Astrocyte (in vitro differentiated cells and primary cell): ENCODE results near the gene RRP1. TPM values are rescaled to one million over a fixed set of nuclear protein-coding genes. Genes with fewer than 3 reads are reported as not detected.

Experiments
- DNase-seq: peaks from one replicate; pipeline ENCODE4 v3.0.0-alpha.2; 2010; ENCODE audit warnings: low read depth
- FAIRE-seq: peaks from 2 replicates; lab custom pipeline; 2011; peaks lifted over from hg19 to GRCh38; lab: Jason Lieb, UNC
- H2AFZ ChIP-seq: 2 replicates; pipeline ENCODE4 v1.6.0; 2012; ENCODE audit warnings: low read depth, low read length, inconsistent platforms
- H3K27ac ChIP-seq: 2 replicates; pipeline ENCODE4 v1.5.1; 2011; ENCODE audit warnings: low read depth, low read length, inconsistent platforms
- H3K27me3 ChIP-seq: 2 replicates; pipeline ENCODE4 v1.6.0; 2011; ENCODE audit warnings: low read length, inconsistent platforms; ENCODE audit not compliant: insufficient read depth
- H3K36me3 ChIP-seq: 2 replicates; pipeline ENCODE4 v1.5.1; 2011; ENCODE audit warnings: low read length, inconsistent platforms; ENCODE audit not compliant: insufficient read depth
- H3K4me1 ChIP-seq: 2 replicates; pipeline ENCODE4 v1.5.1; 2011; ENCODE audit warnings: low read length, inconsistent platforms; ENCODE audit not compliant: insufficient read depth
- H3K4me2 ChIP-seq: 2 replicates; pipeline ENCODE4 v1.6.0; 2012; ENCODE audit warnings: low read length, inconsistent platforms
- H3K4me3 ChIP-seq: 2 replicates; pipeline ENCODE4 v1.5.1; 2011; ENCODE audit warnings: low read depth, mild to moderate bottlenecking, low read length, inconsistent platforms; ENCODE audit not compliant: insufficient read depth
- H3K79me2 ChIP-seq: 2 replicates; pipeline ENCODE4 v1.6.0; 2012; ENCODE audit warnings: mild to moderate bottlenecking, low read length, inconsistent platforms; ENCODE audit not compliant: insufficient read depth
- H3K9ac ChIP-seq: 2 replicates; pipeline ENCODE4 v1.6.0; 2012; ENCODE audit warnings: mild to moderate bottlenecking, low read length, inconsistent platforms
- H3K9me3 ChIP-seq: 2 replicates; pipeline ENCODE4 v1.5.1; 2012; ENCODE audit warnings: low read depth, mild to moderate bottlenecking, low read length, inconsistent platforms; ENCODE audit not compliant: insufficient read depth
- H4K20me1 ChIP-seq: 2 replicates; pipeline ENCODE4 v1.6.0; 2012; ENCODE audit warnings: low read length, inconsistent platforms; ENCODE audit not compliant: insufficient read depth
- H3K27ac Mint-ChIP-seq: one replicate; pipeline ENCODE4 v1.8.0; 2021; ENCODE audit warnings: mild to moderate bottlenecking, mixed read lengths; ENCODE audit not compliant: unreplicated experiment
- H3K27me3 Mint-ChIP-seq: one replicate; pipeline ENCODE4 v1.8.0; 2021; ENCODE audit warnings: low read depth, mixed read lengths; ENCODE audit not compliant: unreplicated experiment
- H3K36me3 Mint-ChIP-seq: one replicate; pipeline ENCODE4 v1.8.0; 2021; ENCODE audit warnings: low read depth, mixed read lengths; ENCODE audit not compliant: unreplicated experiment
- H3K4me1 Mint-ChIP-seq: one replicate; pipeline ENCODE4 v1.8.0; 2021; ENCODE audit warnings: low read depth, mixed read lengths; ENCODE audit not compliant: unreplicated experiment
- H3K4me3 Mint-ChIP-seq: one replicate; pipeline ENCODE4 v1.8.0; 2021; ENCODE audit warnings: mild to moderate bottlenecking, moderate library complexity, mixed read lengths; ENCODE audit not compliant: unreplicated experiment
- H3K9me3 Mint-ChIP-seq: one replicate; pipeline ENCODE4 v1.8.0; 2021; ENCODE audit warnings: mild to moderate bottlenecking, mixed read lengths; ENCODE audit not compliant: unreplicated experiment
- CTCF ChIP-seq: IDR thresholded peaks from 2 replicates; pipeline ENCODE4 v1.5.1; 2011; ENCODE audit warnings: low read depth, mild to moderate bottlenecking, inconsistent platforms, low read length, moderate library complexity; ENCODE audit not compliant: insufficient read depth
- EZH2 ChIP-seq: IDR thresholded peaks from 2 replicates; pipeline ENCODE4 v1.6.1; 2012; ENCODE audit warnings: mild to moderate bottlenecking, low read length, inconsistent platforms; ENCODE audit not compliant: insufficient read depth
- total RNA-seq: library from RNA; stranded (reverse); gene quantifications from 2 replicates; pipeline ENCODE4 v1.2.1, GENCODE V29; 2021

The RRP1 gene
- total RNA-seq, 1 donor from 2014 or later: 24.9 TPM

- Mint-ChIP-seq H3K9me3 (no peaks in the 10 kb centered on the region), H3K4me3 (no peak overlapping the region), H3K36me3 (peaks cover 19% of the 10 kb centered on the region), H3K27ac (no peak overlapping the region), H3K4me1 (peaks cover 4% of the 10 kb centered on the region), H3K27me3 (no peaks in the 10 kb centered on the region)
- TF ChIP-seq EZH2 (no peak), CTCF (no peak)
- FAIRE-seq (no peak), DNase-seq (no peak)
- H3K9me3 ChIP-seq: no peaks in the 10 kb centered on the region
- no peaks in the 10 kb centered on the region for H3K27me3 ChIP-seq
- H3K4me2 ChIP-seq: no peak overlapping the region
- H4K20me1 ChIP-seq: no peaks in the 10 kb centered on the region
- H3K79me2 ChIP-seq: no peaks in the 10 kb centered on the region
- no peak overlapping the region for H3K4me3 ChIP-seq
- no peak overlapping the region for H3K27ac ChIP-seq
- peaks cover 12% of the 10 kb centered on the region for H3K4me1 ChIP-seq
- H3K9ac ChIP-seq: no peak overlapping the region
- H2AFZ ChIP-seq: no peak overlapping the region
- peaks cover 6% of the 10 kb centered on the region for H3K36me3 ChIP-seq
Observed at GRCh38 chr21:43761886-43762285, 27.5 kb upstream of the RRP1 start.

GRCh38 chr21:43762303-43763128, 26.9 kb upstream of the RRP1 start:
- no peak overlapping the region for H2AFZ ChIP-seq
- no peak for TF ChIP-seq EZH2
- no peak for TF ChIP-seq CTCF
- Mint-ChIP-seq H3K9me3 (no peaks in the 10 kb centered on the region), H3K4me3 (no peak overlapping the region), H3K27ac (no peak overlapping the region), H3K4me1 (peaks cover 9% of the 10 kb centered on the region), H3K27me3 (no peaks in the 10 kb centered on the region), H3K36me3 (peaks cover 19% of the 10 kb centered on the region)
- H3K79me2 ChIP-seq: no peaks in the 10 kb centered on the region
- no peak overlapping the region for H3K4me3 ChIP-seq
- DNase-seq: no peak
- no peak overlapping the region for H3K27ac ChIP-seq
- H3K9ac ChIP-seq: no peak overlapping the region
- FAIRE-seq: no peak
- peaks cover 6% of the 10 kb centered on the region for H3K36me3 ChIP-seq
- H3K4me2 ChIP-seq: no peak overlapping the region
- H3K27me3 ChIP-seq: no peaks in the 10 kb centered on the region
- peaks cover 12% of the 10 kb centered on the region for H3K4me1 ChIP-seq
- H3K9me3 ChIP-seq: no peaks in the 10 kb centered on the region
- no peaks in the 10 kb centered on the region for H4K20me1 ChIP-seq

- Mint-ChIP-seq H3K9me3 (no peaks in the 10 kb centered on the region), H3K4me3 (no peak overlapping the region), H3K4me1 (peaks cover 19% of the 10 kb centered on the region), H3K27me3 (no peaks in the 10 kb centered on the region), H3K27ac (peak overlapping the region; percentile 7), H3K36me3 (peaks cover 17% of the 10 kb centered on the region)
- no peak for TF ChIP-seq EZH2
- TF ChIP-seq CTCF: no peak
- Histone ChIP-seq H3K79me2 (no peaks in the 10 kb centered on the region), H3K27me3 (no peaks in the 10 kb centered on the region), H3K9ac (no peak overlapping the region), H3K9me3 (no peaks in the 10 kb centered on the region), H2AFZ (no peak overlapping the region), H3K36me3 (no peaks in the 10 kb centered on the region), H3K4me2 (no peak overlapping the region), H4K20me1 (no peaks in the 10 kb centered on the region), H3K4me3 (no peak overlapping the region), H3K4me1 (peaks cover 19% of the 10 kb centered on the region), H3K27ac (no peak overlapping the region)
- FAIRE-seq: no peak
- DNase-seq: no peak
Observed at GRCh38 chr21:43763901-43764523, 25.4 kb upstream of the RRP1 start.
